IMR-90 (cell line): ENCODE results near the gene PRR9. TPM values are rescaled to one million over a fixed set of nuclear protein-coding genes. Genes with fewer than 3 reads are reported as not detected.

Source experiments
- ATAC-seq: fragments of 200-7000 bp; cut with Tn5 transposase; 2 replicates; pipeline ENCODE4 v1.9.1; 2020; ENCODE audit warnings: low read depth, mild to moderate bottlenecking, moderate library complexity
- BruUV-seq: library from RNA; stranded (reverse); fragments of 400-500 nt; replicated peaks from 2 replicates; lab custom pipeline; 2021; lab: Mats Ljungman, UMichigan
- CTCF ChIA-PET: fragments of 300-600 bp; formaldehyde crosslinking; extraction: SDS; loops from one replicate; lab custom pipeline; 2021; ENCODE audit warnings: antibody characterized with exemption; lab: Yijun Ruan, JAX
- POLR2A ChIA-PET: fragments of 300-600 bp; sonication (Branson Sonifier 250); formaldehyde crosslinking; loops from one replicate; lab custom pipeline; 2022; ENCODE audit warnings: antibody characterized with exemption; ENCODE audit not compliant: unreplicated experiment; lab: Charles Lee
- DNase-seq: peaks from one replicate; pipeline ENCODE4 v3.0.0; 2013
- H2AFZ ChIP-seq: replicated peaks from 2 replicates; pipeline ENCODE3; 2013; ENCODE audit warnings: low read length, mild to moderate bottlenecking; ENCODE audit not compliant: poor library complexity
- H2AK5ac ChIP-seq: 2 replicates; pipeline ENCODE4 v1.6.1; 2013; ENCODE audit warnings: low read depth, low read length, inconsistent platforms
- H2AK9ac ChIP-seq: replicated peaks from 2 replicates; pipeline ENCODE3; 2013; ENCODE audit warnings: mild to moderate bottlenecking, low read depth, low read length, moderate library complexity; ENCODE audit not compliant: poor library complexity
- H2BK120ac ChIP-seq: 2 replicates; pipeline ENCODE4 v1.6.1; 2013; ENCODE audit warnings: low read depth, low read length, inconsistent platforms
- H2BK15ac ChIP-seq: 3 replicates; pipeline ENCODE4 v1.6.1; 2013; ENCODE audit warnings: low read depth, low read length, inconsistent platforms
- H2BK20ac ChIP-seq: 2 replicates; pipeline ENCODE4 v1.6.1; 2013; ENCODE audit warnings: low read depth, mild to moderate bottlenecking, inconsistent platforms, low read length, moderate library complexity
- H2BK5ac ChIP-seq: 2 replicates; pipeline ENCODE4 v1.6.1; 2013; ENCODE audit warnings: mild to moderate bottlenecking, low read depth, low read length, inconsistent platforms; ENCODE audit not compliant: poor library complexity, severe bottlenecking
- H3K14ac ChIP-seq: replicated peaks from 2 replicates; pipeline ENCODE4 v1.6.1; 2013; ENCODE audit warnings: low read depth, low read length, inconsistent platforms
- H3K18ac ChIP-seq: 2 replicates; pipeline ENCODE4 v1.6.1; 2013; ENCODE audit warnings: low read depth, low read length, control low read depth
- H3K23ac ChIP-seq: 2 replicates; pipeline ENCODE4 v1.6.1; 2013; ENCODE audit warnings: low read depth, low read length, inconsistent platforms
- H3K27ac ChIP-seq: 2 replicates; pipeline ENCODE4 v1.5.1; 2013; ENCODE audit warnings: mild to moderate bottlenecking, control low read depth, low read length; ENCODE audit not compliant: insufficient read depth
- H3K27me3 ChIP-seq: 2 replicates; pipeline ENCODE4 v1.6.1; 2013; ENCODE audit warnings: low read length; ENCODE audit not compliant: control insufficient read depth, insufficient read depth
- H3K36me3 ChIP-seq: 2 replicates; pipeline ENCODE4 v1.6.1; 2013; ENCODE audit warnings: low read length, mixed read lengths; ENCODE audit not compliant: control insufficient read depth, insufficient read depth
- H3K4ac ChIP-seq: 2 replicates; pipeline ENCODE4 v1.6.1; 2013; ENCODE audit warnings: low read depth, low read length, inconsistent platforms
- H3K4me1 ChIP-seq: 2 replicates; pipeline ENCODE4 v1.6.1; 2013; ENCODE audit warnings: low read length, mixed read lengths; ENCODE audit not compliant: control insufficient read depth, insufficient read depth
- H3K4me2 ChIP-seq: 2 replicates; pipeline ENCODE4 v1.6.1; 2013; ENCODE audit warnings: low read depth, mild to moderate bottlenecking, control low read depth, low read length, moderate library complexity
- H3K4me3 ChIP-seq: 2 replicates; pipeline ENCODE4 v1.5.1; 2013; ENCODE audit warnings: low read depth, mild to moderate bottlenecking, control low read depth, low read length, moderate library complexity; ENCODE audit not compliant: insufficient read depth
- H3K56ac ChIP-seq: 2 replicates; pipeline ENCODE4 v1.6.1; 2013; ENCODE audit warnings: low read length, inconsistent platforms; ENCODE audit not compliant: insufficient read depth; ENCODE audit errors: extremely low read depth
- H3K79me1 ChIP-seq, 2 experiments: 2 replicates each; pipeline ENCODE4 v1.6.1; 2013; ENCODE audit warnings: low read length in 2 of 2, inconsistent platforms in 1 of 2, low read depth in 1 of 2
- H3K9ac ChIP-seq: 2 replicates; pipeline ENCODE4 v1.6.1; 2013; ENCODE audit warnings: low read depth, low read length, control low read depth
- H3K9me1 ChIP-seq: 2 replicates; pipeline ENCODE4 v1.6.1; 2013; ENCODE audit warnings: low read length, inconsistent platforms; ENCODE audit not compliant: insufficient read depth
- H3K9me3 ChIP-seq: 2 replicates; pipeline ENCODE4 v1.6.1; 2013; ENCODE audit warnings: low read length; ENCODE audit not compliant: control insufficient read depth, insufficient read depth
- H4K20me1 ChIP-seq: 2 replicates; pipeline ENCODE4 v1.6.1; 2013; ENCODE audit warnings: low read length, inconsistent platforms; ENCODE audit not compliant: insufficient read depth
- H4K5ac ChIP-seq: 2 replicates; pipeline ENCODE4 v1.6.1; 2013; ENCODE audit warnings: mild to moderate bottlenecking, low read depth, low read length, control low read depth
- H4K8ac ChIP-seq, 2 experiments: 2 replicates each; pipeline ENCODE4 v1.6.1; 2013; ENCODE audit warnings: low read depth in 2 of 2, low read length in 2 of 2, control low read depth in 1 of 2, inconsistent platforms in 1 of 2
- H4K91ac ChIP-seq: 2 replicates; pipeline ENCODE4 v1.6.1; 2013; ENCODE audit warnings: low read depth, low read length, inconsistent platforms; ENCODE audit not compliant: insufficient read depth
- BHLHE40 ChIP-seq: fragments of 150-350 bp; IDR thresholded peaks from 2 replicates; pipeline ENCODE4 v1.6.1; 2016; ENCODE audit warnings: mild to moderate bottlenecking, low read depth, low read length
- MAFK ChIP-seq: IDR thresholded peaks from 2 replicates; pipeline ENCODE4 v1.6.1; 2012; ENCODE audit warnings: low read depth, low read length, improper control_type of control experiment
- RCOR1 ChIP-seq: IDR thresholded peaks from 2 replicates; pipeline ENCODE4 v1.6.1; 2012; ENCODE audit warnings: mild to moderate bottlenecking, low read length, improper control_type of control experiment; ENCODE audit not compliant: insufficient replicate concordance
- dilution Hi-C: fragments of 300-500 bp; cut with HindIII; formaldehyde crosslinking; loops from one replicate; pipeline ENCODE4 v1.14.3; 2018; ENCODE audit warnings: low sequenced_read_pairs; ENCODE audit not compliant: unreplicated experiment
- in situ Hi-C: fragments of 300-500 bp; cut with MboI; formaldehyde crosslinking; loops from 3 replicates; pipeline ENCODE4 v1.14.3; 2019; ENCODE audit warnings: low sequenced_read_pairs, inconsistent platforms, mixed read lengths
- intact Hi-C: fragments of 100-400 bp; cut with micrococcal nuclease; formaldehyde crosslinking; loops from 2 replicates; pipeline ENCODE4 v1.10.0; 2022
- polyA plus RNA-seq, 3 experiments: library from polyadenylated mRNA; depleted of rRNA; stranded (reverse); fragments of >200 nt; gene quantifications; 2 replicates each; pipeline ENCODE4 v1.2.3, GENCODE V29; 2012; ENCODE audit warnings: low replicate concordance in 1 of 3
- total RNA-seq: library from RNA; depleted of rRNA; stranded (reverse); fragments of >200 nt; gene quantifications from 2 replicates; pipeline ENCODE4 v1.2.3, GENCODE V29; 2012

PRR9 gene
- total and polyA plus RNA-seq, 2 of the 4 experiments (the other 2 are of a cell fraction), result not detected

- TF ChIP-seq BHLHE40 (no peak), RCOR1 (no peak), MAFK (no peak)
- no peak overlapping the region for H3K4me3 ChIP-seq
- no peaks in the 10 kb centered on the region for H3K9me3 ChIP-seq
- H3K4me1 ChIP-seq, result no peaks in the 10 kb centered on the region
- no peak overlapping the region for H3K23ac ChIP-seq
- in situ Hi-C loops (no loop called here), dilution Hi-C loops (no loop called here), intact Hi-C loops (no loop called here)
- no peak for DNase-seq
- no peak overlapping the region for H3K18ac ChIP-seq
- H2BK20ac ChIP-seq, result no peak overlapping the region
- H3K27me3 ChIP-seq, result no peaks in the 10 kb centered on the region
- no peak overlapping the region for H2BK5ac ChIP-seq
- H3K9me1 ChIP-seq, result no peaks in the 10 kb centered on the region
- no peak overlapping the region for H3K27ac ChIP-seq
- no peak overlapping the region for H3K4ac ChIP-seq
- H4K20me1 ChIP-seq, result no peaks in the 10 kb centered on the region
- H4K8ac ChIP-seq, result no peak overlapping the region
- no peak for ATAC-seq
- BruUV-seq, result no TSS peak
- H3K79me1 ChIP-seq, result no peaks in the 10 kb centered on the region
- no peak overlapping the region for H2BK120ac ChIP-seq
- no peaks in the 10 kb centered on the region for H3K36me3 ChIP-seq
- H2AFZ ChIP-seq, result no peak overlapping the region
- H3K14ac ChIP-seq, result no peak overlapping the region
- no peak overlapping the region for H4K5ac ChIP-seq
- no peak overlapping the region for H2AK9ac ChIP-seq
- no peak overlapping the region for H2AK5ac ChIP-seq
- H2BK15ac ChIP-seq, result no peak overlapping the region
- H3K4me2 ChIP-seq, result no peak overlapping the region
- H3K9ac ChIP-seq, result no peak overlapping the region
- no peak overlapping the region for H4K91ac ChIP-seq
- no peak overlapping the region for H3K56ac ChIP-seq
- POLR2A ChIA-PET, result no interaction called here
- CTCF ChIA-PET, result no interaction called here
Observed at GRCh38 chr1:153178922-153179321, 38.5 kb upstream of the PRR9 start.
